Heart left ventricle (tissue), 16 donors: ENCODE data around the gene NFKBIB. TPM values are rescaled to one million over a fixed set of nuclear protein-coding genes. Genes with fewer than 3 reads are reported as not detected.

Source experiments
- ATAC-seq, 4 donors: fragments of 200-7000 bp; cut with Tn5 transposase; one replicate each; pipeline ENCODE4 v1.9.1; 2020 to 2022; ENCODE audit warnings: moderate library complexity in 4 of 4, mild to moderate bottlenecking in 3 of 4, moderate number of reproducible peaks in 1 of 4
- DNase-seq, 5 donors: peaks; one replicate each; pipeline ENCODE4 v3.0.0-alpha.2; 2020
- H3K27ac ChIP-seq, 12 donors: fragments of 200-600 bp; sonication (generic) in 4 of 12; one replicate each; pipeline versions ENCODE4 v1.5.0 to v1.8.0; 2016 to 2022; ENCODE audit warnings: mild to moderate bottlenecking in 2 of 12
- H3K27me3 ChIP-seq, 9 donors: fragments of 200-600 bp; sonication (generic) in 2 of 9; one replicate each; pipeline versions ENCODE4 v1.5.1 to v1.8.0; 2016 to 2022; ENCODE audit warnings: mild to moderate bottlenecking in 3 of 9
- H3K36me3 ChIP-seq, 9 donors: fragments of 200-600 bp; sonication (generic) in 2 of 9; one replicate each; pipeline versions ENCODE4 v1.5.0 to v1.8.0; 2018 to 2022; ENCODE audit warnings: mild to moderate bottlenecking in 2 of 9
- H3K4me1 ChIP-seq, 12 donors: fragments of 200-600 bp; sonication (generic) in 4 of 12; one replicate each; pipeline versions ENCODE4 v1.5.0 to v1.8.0; 2016 to 2022; ENCODE audit warnings: mild to moderate bottlenecking in 3 of 12
- H3K4me3 ChIP-seq, 12 donors: fragments of 200-600 bp; sonication (generic) in 4 of 12; one replicate each; pipeline versions ENCODE4 v1.5.0 to v1.8.0; 2017 to 2022; ENCODE audit warnings: mild to moderate bottlenecking in 9 of 12, moderate library complexity in 4 of 12
- H3K9me3 ChIP-seq, 12 donors: fragments of 200-600 bp; sonication (generic) in 4 of 12; one replicate each; pipeline versions ENCODE4 v1.5.0 to v1.8.0; 2016 to 2022; ENCODE audit warnings: mild to moderate bottlenecking in 1 of 12
- CTCF ChIP-seq, 12 donors: fragments of 200-600 bp; sonication (generic) in 4 of 12; IDR thresholded peaks; one replicate each; pipeline versions ENCODE4 v1.5.0 to v1.8.0; 2018 to 2022; ENCODE audit warnings: antibody characterized with exemption in 12 of 12, mild to moderate bottlenecking in 5 of 12
- POLR2A ChIP-seq, 2 donors: fragments of 450-650 bp; IDR thresholded peaks; one replicate each; pipeline ENCODE4 v1.6.1; 2017; ENCODE audit warnings: antibody characterized with exemption in 2 of 2, mild to moderate bottlenecking in 2 of 2, moderate library complexity in 2 of 2
- WGBS, 4 donors: extraction: QIAGEN DNeasy Blood & Tissue Kit in 2 of 4; methylation state at CpG; one replicate each; pipeline versions ENCODE4 v1.1.5 to v1.1.7; 2013 to 2018; 5-methylcytosine and 5-hydroxymethylcytosine counted together
- intact Hi-C, 10 donors: fragments of 100-400 bp; cut with DNase I; formaldehyde crosslinking; loops; one replicate each; pipeline versions ENCODE4 v1.11.1 to v1.14.2; 2022
- polyA plus RNA-seq, 2 donors: library from polyadenylated mRNA; stranded (reverse); fragments of 200-250 nt; gene quantifications; one replicate each; pipeline ENCODE4 v1.2.3, GENCODE V29; 2013
- total RNA-seq, 9 donors: library from RNA; depleted of rRNA in 2 of 9; stranded (reverse); fragments of >200 nt in 2 of 9; fragmentation: NEBNext Ultra II Directional in 3 of 9; extraction: Animal tissue kit (Norgen Biotek cat#: 25700) in 3 of 9; gene quantifications; one replicate each; pipeline versions ENCODE4 v1.1.0 to v1.2.4, GENCODE V29; 2016 to 2023
- donor health status: ischemic (EF 13 %, LVEDD 7.1; RV severe dilation, severe dysfunction).
- donor health status: healthy with polysubstance abuse.
- donor health status: DM: no; HTN: yes; CAD: no.
- donor health status: DM: no; HTN: no; CAD: no.
- donor health status: ischemic (EF 25% LVEDD 6.9; RV normal size, moderate dysfunction).
- donor health status: ischemic (EF 25% LVEDD 5.7; RV mildly dilated, moderate dysfunction).
- donor health status: healthy.
- donor health status: DM: yes; HTN: yes; CAD: no.
- donor health status: ischemic (EF 35%, LVEDD 5.7; RV mildly dilated, moderate dysfunction).
- donor health status: nonischemic (EF 11% LVEDD 7.7; RV severe dilation, severe dysfunction).
- donor health status: DM: yes; HTN: yes; CAD: no.
- donor health status: PGD.
- donor health status: ischemic (EF 29% LVEDD 5.4; RV normal size, mild dysfunction).
- donor health status: nonischemic (EF 23%, LVEDD 6.1; RV moderate dilation, normal function).

Gene NFKBIB
- total and polyA plus RNA-seq, 11 donors, result 17.2 to 90.4 (median 24.0) TPM

GRCh38 chr19:38893341-38893771 lies 6.4 kb upstream of the NFKBIB start:
- TF ChIP-seq POLR2A (IDR thresholded peaks at IDR 0.05) (no peak), CTCF (IDR thresholded peaks at IDR 0.05) (no peak)
- Histone ChIP-seq H3K9me3 (no peaks in the 10 kb centered on the region), H3K4me1 (peaks cover 2 to 53% (median 10%) of the 10 kb centered on the region in 12 donors), H3K4me3 (no peak overlapping the region), H3K27ac (peak overlapping the region in 2 of 12 donors; percentile 25 to 41), H3K27me3 (no peaks in the 10 kb centered on the region), H3K36me3 (peaks cover 0 to 48% (median 27%) of the 10 kb centered on the region in 9 donors)
- WGBS, 4 donors, result 56 to 82% (median 65%) methylated on average over 10 to 14 of the region's 14 CpGs
- intact Hi-C loops, result loop anchor here in 1 of 10 donors (10.0 kb wide), 1 partner anchor 59 kb away; the partner anchor contains the start of gene ECH1
- DNase-seq (no peak), ATAC-seq (peak in 1 of 4 donors; percentile 12)

- H3K9me3 ChIP-seq, result no peaks in the 10 kb centered on the region
- DNase-seq (no peak), ATAC-seq (no peak)
- WGBS, 4 donors, result 60 to 76% (median 62%) methylated on average over 9 of the region's 9 CpGs
- TF ChIP-seq CTCF (IDR thresholded peaks at IDR 0.05) (no peak), POLR2A (IDR thresholded peaks at IDR 0.05) (no peak)
- peaks cover 2 to 59% (median 16%) of the 10 kb centered on the region in 12 donors for H3K4me1 ChIP-seq
- H3K27ac ChIP-seq, result no peak overlapping the region
- H3K36me3 ChIP-seq, result peaks cover 0 to 32% (median 11%) of the 10 kb centered on the region in 9 donors
- H3K4me3 ChIP-seq, result no peak overlapping the region
- intact Hi-C loops, result loop anchor here in 3 of 10 donors (5.0 to 10.0 kb wide), 2 partner anchors 43 to 60 kb away; partner anchors contain the start of gene ECH1 (in 1 of the 3)
- no peaks in the 10 kb centered on the region for H3K27me3 ChIP-seq
Observed at GRCh38 chr19:38894968-38895367, 4.8 kb upstream of the NFKBIB start.

- ATAC-seq (peak in 1 of 4 donors; percentile 3), DNase-seq (no peak)
- WGBS, 4 donors, result 7 to 11% (median 9%) methylated on average over 16 to 25 of the region's 25 CpGs
- Histone ChIP-seq H3K4me1 (peaks cover 6 to 51% (median 22%) of the 10 kb centered on the region in 12 donors), H3K4me3 (peak overlapping the region; percentile 37 to 98 (median 90)), H3K27ac (peak overlapping the region; percentile 9 to 95 (median 88)), H3K9me3 (peaks cover 0 to 3% (median 0%) of the 10 kb centered on the region in 12 donors), H3K27me3 (no peaks in the 10 kb centered on the region), H3K36me3 (peaks cover 0 to 4% (median 0%) of the 10 kb centered on the region in 9 donors)
- intact Hi-C loops, result loop anchor here in 6 of 10 donors (1.0 to 10.0 kb wide), 5 partner anchors 47 to 68 kb away; partner anchors contain the start of gene ECH1 (in 2 of the 6)
- TF ChIP-seq POLR2A (IDR thresholded peaks at IDR 0.05) (no peak), CTCF (IDR thresholded peaks at IDR 0.05) (no peak)
Observed at GRCh38 chr19:38898788-38899446, 852 bp upstream of the NFKBIB start.

- 2 to 4% (median 3%) methylated on average over 8 of the region's 8 CpGs for WGBS, 4 donors
- H3K4me3 ChIP-seq, result peak overlapping the region; percentile 63 to 98 (median 90)
- H3K27ac ChIP-seq, result peak overlapping the region; percentile 38 to 94 (median 85)
- TF ChIP-seq POLR2A (IDR thresholded peaks at IDR 0.05), result no peak
- no peak for TF ChIP-seq CTCF (IDR thresholded peaks at IDR 0.05)
- ATAC-seq (no peak), DNase-seq (no peak)
- H3K27me3 ChIP-seq, result no peaks in the 10 kb centered on the region
- H3K9me3 ChIP-seq, result peaks cover 0 to 3% (median 0%) of the 10 kb centered on the region in 12 donors
- intact Hi-C loops, result loop anchor here in 1 of 10 donors (2.0 kb wide), 1 partner anchor 31 kb away; the partner anchor contains the start of genes MRPS12 and SARS2
- H3K36me3 ChIP-seq, result peaks cover 0 to 10% (median 5%) of the 10 kb centered on the region in 9 donors
- peaks cover 6 to 40% (median 22%) of the 10 kb centered on the region in 12 donors for H3K4me1 ChIP-seq
Observed at GRCh38 chr19:38900202-38900629, 447 bp downstream of the NFKBIB start.
